ENCODE results near the gene PWWP2B.
A peak's percentile ranks its signal among the peaks of the same experiment; 100 is the strongest.

The PWWP2B gene

DNA sequence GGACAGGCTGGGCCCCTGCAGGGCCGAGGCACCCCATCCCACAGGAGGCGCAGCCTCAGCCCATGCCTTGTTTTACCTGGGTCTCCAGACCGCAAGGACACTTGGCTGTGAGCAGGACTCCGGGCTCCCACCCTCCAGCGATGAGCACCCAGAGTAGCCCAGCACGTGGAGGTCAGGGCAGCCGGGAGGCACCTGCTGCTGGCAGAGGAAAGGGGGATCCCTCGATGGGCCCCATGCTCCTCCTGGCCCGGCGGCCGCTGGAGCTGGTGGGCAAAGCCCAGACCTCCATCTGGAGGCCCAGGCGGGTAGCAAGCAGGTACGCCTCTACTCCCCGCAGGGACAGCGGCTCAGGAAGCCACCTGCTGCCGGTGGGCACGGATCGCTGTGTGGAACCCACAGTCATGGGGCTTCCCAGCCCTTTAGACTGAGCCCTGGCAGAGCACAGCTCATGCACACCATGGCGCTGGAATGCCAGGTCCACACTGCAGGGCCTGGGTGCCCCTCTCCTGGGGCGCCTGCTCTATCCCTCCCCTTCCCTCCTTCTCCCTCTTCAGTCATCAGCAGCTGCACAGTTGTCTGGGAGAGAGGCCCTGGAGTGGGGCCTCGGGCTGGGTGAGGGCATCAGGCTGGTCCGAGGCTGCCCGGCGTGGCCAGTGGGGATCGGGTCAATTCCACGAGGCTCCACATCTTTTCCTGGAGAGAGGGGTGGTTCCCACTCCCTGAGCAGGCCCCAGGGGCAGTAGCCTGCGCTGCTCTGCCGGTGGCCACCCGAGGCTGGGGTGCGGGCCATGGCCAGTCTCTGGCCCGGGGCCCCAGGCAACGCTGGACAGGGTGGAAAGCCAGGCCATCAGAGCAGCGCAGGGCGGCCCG, 65.7 kb downstream of the PWWP2B start:
- DNase-seq: no peak

DNA sequence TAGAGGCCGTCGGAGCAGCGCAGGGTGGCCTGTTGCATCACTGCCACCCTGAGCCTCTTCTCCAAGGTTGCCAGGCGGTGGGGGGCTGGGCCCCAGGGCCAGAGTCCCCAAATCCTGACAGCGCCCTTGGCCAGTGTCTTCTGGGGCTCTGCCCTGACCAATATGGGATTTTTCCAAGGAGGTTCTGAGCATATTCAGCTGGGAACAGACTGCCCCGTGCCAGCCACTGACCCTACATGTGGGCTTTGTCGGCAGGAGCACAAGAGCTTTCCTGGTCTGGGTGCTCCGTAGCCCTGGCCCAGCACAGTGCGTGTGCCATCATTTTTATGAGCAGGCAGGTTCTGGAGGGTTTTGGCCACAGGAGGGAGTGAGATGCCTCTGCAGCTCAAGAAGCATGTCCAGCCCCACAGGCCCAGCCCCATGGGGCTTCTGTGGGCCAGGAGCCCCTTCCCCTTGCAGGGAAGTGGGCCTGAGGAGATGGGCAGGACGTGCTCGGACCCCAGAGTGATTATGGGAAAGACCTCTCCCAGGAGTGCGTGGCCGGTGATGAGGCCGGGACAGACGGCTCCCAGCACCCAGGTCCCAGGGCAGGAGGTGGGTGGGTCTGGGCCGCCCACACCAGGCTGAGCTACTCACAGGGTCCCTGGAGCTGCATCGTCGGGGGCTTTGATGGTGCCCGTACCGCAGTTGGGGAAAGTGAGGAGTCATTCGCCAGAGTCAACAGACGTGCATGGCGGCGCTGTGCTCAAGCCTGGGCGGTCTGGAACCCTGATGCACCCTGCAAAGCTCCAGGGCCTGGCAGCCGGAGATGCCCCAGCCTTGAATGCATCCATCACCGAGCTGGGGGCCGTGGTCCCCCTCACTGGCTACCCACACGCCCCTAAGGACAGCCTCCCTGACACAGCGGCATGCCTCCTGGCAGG, 66.6 kb downstream of the PWWP2B start:
- DNase-seq: peak in 1 of 2 experiments; percentile 14

- DNase-seq: no peak
Observed at GRCh38 chr10:132464256-132465192, 67.5 kb downstream of the PWWP2B start.

- DNase-seq: no peak
Observed at GRCh38 chr10:132465193-132465888, 68.3 kb downstream of the PWWP2B start.

- DNase-seq: no peak
Observed at GRCh38 chr10:132465889-132466519, 69.0 kb downstream of the PWWP2B start.

DNA sequence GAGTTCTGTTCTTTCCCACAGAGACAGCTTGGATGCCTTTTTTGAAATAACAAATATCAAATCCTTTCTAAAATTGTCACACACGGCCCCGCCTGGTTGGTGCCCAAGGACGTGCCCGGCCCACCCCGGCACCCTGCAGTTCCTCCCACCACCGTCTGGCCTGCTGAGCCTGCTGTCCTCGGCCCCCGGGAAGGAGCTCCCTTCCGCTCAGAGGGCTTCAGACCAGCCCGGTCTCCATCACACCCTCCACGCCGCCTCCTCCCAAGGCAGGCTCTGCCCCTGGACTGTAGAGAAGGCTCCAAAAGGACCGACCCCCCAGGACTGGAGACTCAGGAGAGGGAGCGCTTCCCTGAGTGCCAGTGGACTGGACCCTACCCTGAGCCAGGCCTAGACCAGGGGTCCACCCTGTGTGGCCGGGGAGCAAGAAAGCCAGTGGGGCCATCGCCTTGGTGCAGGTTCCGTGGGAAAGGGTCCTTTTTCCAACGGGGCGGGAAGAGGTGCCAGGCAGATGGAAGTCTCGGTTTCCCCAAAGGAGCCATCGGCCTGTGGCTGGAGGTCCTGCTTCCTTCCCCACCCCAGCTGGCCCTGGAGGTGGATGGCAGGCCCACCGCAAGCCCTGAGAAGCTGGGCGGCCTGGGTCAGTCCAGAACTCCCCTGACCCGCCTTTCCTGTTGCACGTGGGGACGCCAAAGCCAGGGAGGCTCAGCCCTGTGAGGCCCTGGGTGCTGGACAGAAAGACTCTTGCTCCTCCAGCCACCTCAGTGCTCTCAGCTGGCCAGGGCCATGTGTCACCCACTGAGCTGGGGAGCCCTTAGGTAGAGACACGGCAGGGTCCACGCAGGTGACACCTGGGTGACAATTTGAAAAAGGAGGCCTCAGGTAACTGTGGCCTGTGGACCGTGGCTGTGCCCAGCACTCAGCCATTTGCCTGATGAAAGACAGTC, 69.8 kb downstream of the PWWP2B start:
- DNase-seq: no peak
